ENCODE results near the gene ITGAL.
A peak's percentile ranks its signal among the peaks of the same experiment; 100 is the strongest.
"Not testable (repeated sequence)": the region's sequence is repeated elsewhere in the genome, so short reads cannot be mapped to it uniquely, and the experiment has no call there.

ITGAL gene

GRCh38 chr16:30526137-30526822 lies 53.7 kb downstream of the ITGAL start, which contains the start of gene ZNF768:
Gene ZNF768, minus strand, starts transcription at chr16:30526566. Its CDS starts 153 bp downstream, at chr16:30526413.
- no peak for FAIRE-seq
- no peak for DNase-seq (ENCODE audit: low spot score)

DNA sequence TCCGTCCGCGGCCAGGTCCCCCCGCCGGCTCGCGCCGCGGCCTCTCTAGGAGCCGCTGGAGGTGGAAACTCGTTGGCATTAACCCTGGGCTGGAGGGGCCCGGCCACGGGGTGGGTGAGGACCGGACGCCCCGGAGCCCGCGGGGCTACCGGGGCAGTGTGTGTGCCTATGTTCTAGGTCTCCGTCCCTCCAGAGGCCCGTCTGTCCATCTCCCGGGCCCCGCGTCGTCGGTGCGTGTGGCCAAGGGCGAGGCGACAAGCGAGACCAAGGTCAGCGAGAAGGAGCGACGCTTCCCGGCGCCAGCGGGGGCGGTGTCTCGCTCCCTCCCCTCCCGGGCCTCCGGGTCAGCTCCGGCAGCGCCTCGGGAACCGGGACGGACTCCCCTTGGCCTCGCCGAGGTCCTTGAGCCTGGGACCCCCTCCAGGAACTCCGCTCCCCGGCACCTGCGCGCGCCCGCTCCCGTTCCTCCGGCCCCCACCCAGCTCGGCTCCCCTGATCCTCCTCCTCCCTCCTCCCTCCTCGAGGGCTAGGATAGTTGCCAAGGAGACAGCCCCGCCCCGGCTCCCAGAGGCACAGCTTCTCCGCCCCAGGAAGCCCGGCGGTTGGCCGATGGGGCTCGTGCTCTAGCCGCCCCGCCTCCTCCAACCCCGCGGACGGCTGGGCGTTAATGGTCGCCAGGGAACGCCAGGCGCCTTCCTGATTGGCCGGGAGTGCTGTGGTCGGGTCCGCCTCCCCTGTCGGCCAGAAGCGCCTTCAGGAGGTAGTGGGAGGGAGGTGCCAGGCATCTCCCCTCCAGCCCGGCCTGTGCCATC lies 54.5 kb downstream of the ITGAL start:
- peak; percentile 91 for DNase-seq (ENCODE audit: low spot score)
- FAIRE-seq, result peak; percentile 82

GRCh38 chr16:30527635-30528178 lies 55.2 kb downstream of the ITGAL start:
- no peak for DNase-seq (ENCODE audit: low spot score)

DNA sequence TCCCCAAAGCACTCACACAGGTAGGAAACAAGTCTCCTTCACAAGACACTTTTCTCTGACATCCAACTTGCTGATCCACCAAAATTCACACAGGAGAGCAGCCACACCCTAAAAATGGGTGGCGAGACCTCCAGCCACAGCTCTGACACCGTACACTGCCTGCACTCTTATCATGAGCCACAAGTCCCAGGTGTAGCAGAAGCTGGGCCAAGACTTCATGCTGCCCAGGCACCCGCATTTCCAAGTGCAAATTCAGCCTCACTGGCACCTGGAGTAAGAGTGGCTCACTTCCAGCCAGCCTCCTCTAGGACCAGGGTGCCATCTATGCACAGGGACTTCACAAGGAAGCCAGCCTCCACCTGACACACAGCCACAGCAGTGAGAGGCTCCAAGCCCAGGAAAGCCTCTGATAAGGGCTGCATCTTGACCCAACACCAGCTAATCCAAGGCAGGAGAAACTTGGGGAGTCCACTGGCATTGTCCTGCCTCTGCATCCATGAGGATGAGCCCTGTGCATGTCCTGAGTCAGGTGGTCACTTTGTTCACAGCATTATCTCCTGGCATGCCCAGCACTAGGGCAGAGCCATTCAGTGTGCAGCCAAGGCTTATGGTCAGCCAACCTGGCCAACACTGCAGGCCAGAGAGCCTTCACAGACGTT lies 56.4 kb downstream of the ITGAL start:
- no peak for FAIRE-seq
- no peak for DNase-seq (ENCODE audit: low spot score)

More at GRCh38 chr16:30527635-30528178, 55.2 kb downstream of the ITGAL start:
- FAIRE-seq, result no peak

GRCh38 chr16:30530163-30531037 lies 57.9 kb downstream of the ITGAL start:
- no peak for FAIRE-seq

GRCh38 chr16:30532285-30533145 lies 60.0 kb downstream of the ITGAL start:
- no peak for DNase-seq (ENCODE audit: low spot score)
- no peak for FAIRE-seq

More at GRCh38 chr16:30530163-30531037, 57.9 kb downstream of the ITGAL start:
- DNase-seq (ENCODE audit: low spot score), result no peak

GRCh38 chr16:30533146-30533522 lies 60.6 kb downstream of the ITGAL start:
- DNase-seq (ENCODE audit: low spot score), result no peak
- no peak for FAIRE-seq

- FAIRE-seq (no peak), DNase-seq (ENCODE audit: low spot score) (no peak)
These were observed 61.3 kb downstream of the ITGAL start for GRCh38 chr16:30533748-30534367.

- FAIRE-seq (no peak), DNase-seq (ENCODE audit: low spot score) (peak; percentile 45)
These were observed 62.0 kb downstream of the ITGAL start, which contains the start of gene ZNF747 for GRCh38 chr16:30534368-30535105. Gene ZNF747, minus strand, starts transcription at chr16:30534858. Its CDS starts 179 bp downstream, at chr16:30534679.

- FAIRE-seq, result no peak
- DNase-seq (ENCODE audit: low spot score), result no peak
These were observed 62.7 kb downstream of the ITGAL start for GRCh38 chr16:30535106-30535776.

DNA sequence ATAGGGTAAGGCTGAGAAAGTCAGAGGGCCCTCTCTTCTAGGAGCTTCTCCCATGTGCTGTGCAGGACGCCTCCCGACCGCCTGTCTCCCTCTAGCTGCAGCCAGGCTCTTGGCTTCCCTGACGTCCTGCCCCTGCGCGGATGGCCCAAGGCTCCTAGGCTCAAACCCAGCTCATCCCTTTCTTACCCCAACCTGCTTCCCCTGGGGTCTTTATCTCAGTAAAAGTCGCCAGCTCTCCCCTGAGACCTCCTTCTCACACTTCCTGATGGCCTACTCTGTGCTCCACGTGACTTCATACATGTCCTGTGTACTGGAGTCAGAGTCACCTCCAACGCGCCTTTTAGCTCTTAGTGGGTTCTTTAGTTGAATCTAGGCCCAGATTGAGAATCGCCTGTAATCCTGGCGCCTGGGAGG lies 63.2 kb downstream of the ITGAL start:
- DNase-seq (ENCODE audit: low spot score), result no peak
- FAIRE-seq, result no peak

- not testable (repeated sequence) for FAIRE-seq; DNase-seq (ENCODE audit: low spot score)
These were observed 64.0 kb downstream of the ITGAL start for GRCh38 chr16:30536391-30537024.

GRCh38 chr16:30539000-30539964 lies 66.7 kb downstream of the ITGAL start:
- DNase-seq (ENCODE audit: low spot score), result no peak
- FAIRE-seq, result no peak

GRCh38 chr16:30539986-30540526 lies 67.5 kb downstream of the ITGAL start:
- not testable (repeated sequence) for FAIRE-seq; DNase-seq (ENCODE audit: low spot score)

DNA sequence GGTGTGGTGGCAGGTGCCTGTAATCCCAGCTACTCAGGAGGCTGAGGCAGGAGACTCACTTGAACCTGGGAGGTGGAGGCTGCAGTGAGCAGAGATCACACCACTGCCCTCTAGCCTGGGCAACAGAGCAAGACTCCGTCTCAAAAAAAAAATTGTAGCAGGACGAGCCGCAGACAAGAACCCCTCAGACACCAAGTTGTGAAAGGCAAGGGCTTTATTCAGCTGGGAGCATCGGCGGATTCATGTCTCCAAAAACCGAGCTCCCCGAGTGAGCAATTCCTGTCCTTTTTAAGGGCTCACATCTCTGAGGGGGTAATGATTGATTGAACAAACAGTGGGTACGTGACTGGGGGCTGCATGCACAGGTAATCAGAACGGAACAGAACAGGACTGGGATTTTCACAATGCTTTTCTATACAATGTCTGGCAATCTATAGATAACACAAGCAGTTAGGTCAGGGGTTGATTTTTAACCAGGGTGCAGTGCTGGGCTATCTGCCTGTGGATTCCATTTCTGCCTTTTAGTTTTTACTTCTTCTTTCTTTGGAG lies 68.4 kb downstream of the ITGAL start:
- not testable (repeated sequence) for DNase-seq (ENCODE audit: low spot score); FAIRE-seq

Data from RCC 7860 (cell line).